ENCODE measurements around the gene RGS12. TPM values are rescaled to one million over a fixed set of nuclear protein-coding genes. Genes with fewer than 3 reads are reported as not detected.

RGS12 gene
- total RNA-seq, 1 donor from 2014 or later: 19.1 TPM

DNA sequence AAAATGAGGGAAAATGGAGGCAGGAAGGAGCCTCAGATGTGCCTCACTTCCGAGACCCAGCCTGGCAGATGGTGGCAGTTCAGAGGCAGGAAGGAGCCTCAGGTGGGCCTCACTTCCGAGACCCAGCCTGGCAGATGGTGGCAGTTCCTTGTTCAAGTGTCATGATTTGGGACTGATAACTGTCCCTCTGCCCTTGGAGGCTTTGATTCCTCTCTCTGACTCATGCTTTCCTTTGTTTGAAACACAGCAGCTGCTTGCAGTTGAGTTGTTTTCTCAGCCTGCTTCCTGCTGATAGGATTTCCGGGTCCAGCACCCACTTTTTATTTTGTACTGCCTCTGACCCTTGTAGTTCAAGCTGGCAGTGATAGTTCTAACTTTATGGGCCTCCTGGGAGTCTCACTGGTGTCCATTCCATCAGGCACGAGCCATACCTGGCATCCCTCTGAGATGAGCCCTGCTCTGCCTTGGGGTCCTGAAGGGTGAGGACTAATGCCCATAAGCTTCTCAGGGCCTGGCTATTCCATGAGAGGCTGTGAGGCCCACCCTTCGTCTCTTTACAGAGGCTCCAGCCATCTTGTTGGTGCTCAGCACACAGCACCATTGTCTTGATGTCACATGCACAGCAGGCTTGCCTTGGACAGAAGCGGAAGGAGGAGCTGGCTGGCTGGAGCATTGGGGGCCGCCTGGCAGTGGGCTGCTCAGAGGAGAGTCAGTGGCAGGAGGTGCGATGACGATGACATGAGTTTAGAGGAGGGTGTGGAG lies 13.0 kb downstream of the RGS12 start:
- DNase-seq (ENCODE audit: low spot score): peak; percentile 61
- intact Hi-C loops (cut with DNase I): no loop called here

DNA sequence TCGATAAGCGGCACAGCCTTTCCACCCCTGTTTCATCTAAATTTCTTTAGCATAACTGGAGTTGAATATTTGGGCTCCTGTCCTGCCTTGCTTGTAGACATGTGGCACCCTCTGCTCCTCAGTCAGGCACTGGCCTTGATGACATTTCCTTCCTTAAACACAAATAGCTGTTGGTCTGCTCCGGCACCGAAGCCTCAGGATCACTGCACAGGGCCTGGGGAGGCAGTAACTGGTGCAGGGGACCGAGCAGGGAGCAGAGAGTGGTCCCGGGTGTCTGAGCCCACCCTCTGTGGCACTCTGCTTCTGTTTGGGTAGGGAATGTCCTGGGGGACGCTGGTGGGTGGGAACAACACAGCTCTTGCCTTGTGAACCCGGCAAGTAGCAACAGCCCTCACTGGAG lies 13.6 kb downstream of the RGS12 start:
- DNase-seq (ENCODE audit: low spot score): peak; percentile 29
- intact Hi-C loops (cut with DNase I): no loop called here

DNA sequence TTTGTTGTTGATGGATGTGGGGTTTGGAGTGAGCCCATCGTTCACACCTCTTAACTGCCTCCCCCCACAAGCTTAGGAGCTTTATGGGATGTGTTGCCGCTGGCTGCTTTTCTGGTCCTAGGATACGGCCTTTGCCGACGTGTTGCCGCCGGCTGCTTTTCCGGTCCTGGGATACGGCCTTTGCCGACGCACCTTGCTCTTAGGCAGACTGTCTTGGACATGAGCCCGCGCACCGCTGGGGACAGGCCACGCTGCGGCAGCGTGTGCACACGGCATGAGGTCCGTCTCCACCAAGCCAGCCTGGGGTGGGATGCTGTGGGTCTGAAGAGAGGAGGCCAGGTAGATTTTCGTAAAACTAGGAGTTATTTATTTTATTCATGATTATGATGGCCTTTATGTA lies 14.2 kb downstream of the RGS12 start:
- DNase-seq (ENCODE audit: low spot score): peak; percentile 46

GRCh38 chr4:3307486-3307885 lies 14.7 kb downstream of the RGS12 start:
- intact Hi-C loops (cut with DNase I): no loop called here

More for the DNA sequence above, 14.2 kb downstream of the RGS12 start:
- intact Hi-C loops (cut with DNase I): no loop called here

DNA sequence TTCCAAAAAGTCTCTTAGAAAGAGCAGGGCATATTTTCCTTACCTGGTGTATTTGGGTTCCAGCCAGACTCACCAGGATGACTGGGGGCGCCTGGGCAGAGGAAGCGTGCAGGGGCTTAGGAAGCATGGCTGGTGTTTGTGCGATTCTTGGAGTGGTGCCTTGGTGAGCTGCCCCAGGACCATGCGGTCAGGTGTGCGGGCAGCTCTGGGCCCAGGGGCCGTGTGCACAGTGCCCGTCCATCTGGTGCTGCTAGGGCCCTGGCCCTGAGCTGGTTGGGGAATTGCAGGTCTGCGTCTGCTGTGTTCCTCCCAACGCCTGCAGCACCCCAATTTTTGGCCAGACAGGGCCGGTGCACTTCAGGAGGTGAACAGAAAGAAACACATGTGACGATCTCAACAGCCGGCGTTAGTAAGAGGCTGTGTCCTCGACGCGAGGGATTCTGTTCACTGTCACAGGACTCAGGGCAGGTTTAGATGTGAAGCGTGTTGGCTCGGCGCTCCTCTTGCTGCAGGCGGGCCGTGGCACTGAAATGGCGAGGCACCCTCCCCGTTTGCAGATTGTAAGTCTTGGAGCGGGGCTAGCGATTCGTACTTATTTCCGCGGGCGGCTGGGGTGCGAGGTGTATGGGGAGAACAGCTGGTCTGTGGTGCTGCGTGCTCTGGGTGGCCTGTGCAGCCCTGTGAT lies 15.2 kb downstream of the RGS12 start:
- intact Hi-C loops (cut with DNase I): no loop called here
- peak; percentile 68 for DNase-seq (ENCODE audit: low spot score)

More at GRCh38 chr4:3307486-3307885, 14.7 kb downstream of the RGS12 start:
- DNase-seq (ENCODE audit: low spot score): peak; percentile 31

DNA sequence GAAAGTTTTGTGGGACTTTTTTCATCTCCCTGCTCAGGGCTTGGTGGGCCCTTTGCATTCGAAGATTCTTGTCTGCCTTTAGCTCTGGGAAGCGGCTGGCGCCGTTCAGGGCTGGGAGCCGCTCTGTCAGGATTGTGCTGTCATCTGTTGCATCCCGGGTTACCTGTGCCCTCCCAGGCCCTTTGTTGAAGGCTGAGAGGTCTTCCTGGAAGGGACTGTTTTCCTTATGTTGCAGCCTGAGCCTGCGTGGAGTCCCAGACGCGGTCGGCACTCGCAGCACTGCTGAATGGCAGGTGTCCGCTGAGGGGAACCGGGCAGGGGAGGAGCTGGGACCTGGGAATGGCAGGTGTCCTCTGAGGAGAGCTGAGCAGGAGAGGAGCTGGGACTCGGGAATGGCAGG lies 15.9 kb downstream of the RGS12 start:
- peak; percentile 39 for DNase-seq (ENCODE audit: low spot score)
- intact Hi-C loops (cut with DNase I): no loop called here

DNA sequence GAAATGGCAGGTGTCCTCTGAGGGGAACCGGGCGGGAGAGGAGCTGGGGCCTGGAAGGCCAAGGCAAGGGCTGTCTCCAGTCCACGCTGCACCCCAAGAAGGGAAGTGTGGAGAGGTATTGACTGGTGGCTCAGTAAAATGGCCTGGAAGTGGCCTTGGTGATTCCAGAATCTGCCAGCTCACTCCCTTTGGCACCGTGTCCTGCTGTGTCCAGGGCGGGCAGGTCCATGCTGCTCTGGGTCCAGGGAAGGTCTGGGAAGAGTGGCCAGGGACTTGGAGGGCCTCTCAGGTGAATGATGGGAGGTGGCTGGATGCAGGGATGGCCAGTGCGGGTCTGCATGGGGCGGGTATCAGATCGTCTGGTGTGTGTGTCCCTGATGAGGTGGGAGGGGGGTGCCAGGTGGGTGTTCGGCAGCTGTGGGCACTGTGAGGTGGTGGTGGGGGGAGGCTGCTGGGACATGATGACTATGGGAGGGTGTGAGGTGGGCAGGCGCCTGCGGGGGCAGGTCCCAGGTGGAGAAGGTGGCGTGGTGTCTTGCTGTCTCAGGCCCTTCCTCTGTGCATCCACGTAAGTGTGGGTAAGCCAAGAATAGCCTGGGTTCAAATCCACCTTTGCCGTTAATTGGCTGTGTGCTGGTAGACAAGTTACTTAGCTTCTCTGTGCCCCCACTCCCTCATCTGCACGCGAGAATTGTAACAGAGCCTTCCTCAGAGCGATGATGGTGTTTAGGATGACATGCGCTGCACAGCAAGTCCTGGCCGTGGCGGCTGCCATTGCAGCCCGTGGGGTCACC lies 17.7 kb downstream of the RGS12 start:
- intact Hi-C loops (cut with DNase I): no loop called here
- DNase-seq (ENCODE audit: low spot score): peak; percentile 74

GRCh38 chr4:3311095-3311372 lies 18.2 kb downstream of the RGS12 start:
- intact Hi-C loops (cut with DNase I): no loop called here
- DNase-seq (ENCODE audit: low spot score): peak; percentile 58

GRCh38 chr4:3311489-3312171 lies 18.8 kb downstream of the RGS12 start:
- intact Hi-C loops (cut with DNase I): no loop called here
- DNase-seq (ENCODE audit: low spot score): no peak

DNA sequence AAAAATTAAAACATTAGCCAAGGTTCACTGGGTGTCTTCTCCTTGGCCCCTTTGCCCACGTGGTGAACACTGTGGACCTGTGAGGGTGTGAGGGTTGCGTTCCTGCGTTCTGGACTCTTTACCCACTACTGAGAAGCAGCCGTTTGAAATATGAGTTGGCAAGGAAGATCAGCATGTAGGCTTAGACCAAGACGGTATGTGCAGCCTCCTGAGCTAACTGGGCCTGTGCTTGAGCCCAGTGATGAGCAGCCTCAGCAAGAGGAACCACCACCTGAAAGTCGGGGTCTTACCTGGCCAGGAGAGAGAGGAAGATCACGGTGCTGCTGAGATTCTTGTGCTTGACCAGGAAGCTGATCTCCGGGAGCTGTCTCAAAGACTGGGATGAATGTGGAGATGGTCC lies 19.5 kb downstream of the RGS12 start:
- intact Hi-C loops (cut with DNase I): no loop called here
- DNase-seq (ENCODE audit: low spot score): no peak

DNA sequence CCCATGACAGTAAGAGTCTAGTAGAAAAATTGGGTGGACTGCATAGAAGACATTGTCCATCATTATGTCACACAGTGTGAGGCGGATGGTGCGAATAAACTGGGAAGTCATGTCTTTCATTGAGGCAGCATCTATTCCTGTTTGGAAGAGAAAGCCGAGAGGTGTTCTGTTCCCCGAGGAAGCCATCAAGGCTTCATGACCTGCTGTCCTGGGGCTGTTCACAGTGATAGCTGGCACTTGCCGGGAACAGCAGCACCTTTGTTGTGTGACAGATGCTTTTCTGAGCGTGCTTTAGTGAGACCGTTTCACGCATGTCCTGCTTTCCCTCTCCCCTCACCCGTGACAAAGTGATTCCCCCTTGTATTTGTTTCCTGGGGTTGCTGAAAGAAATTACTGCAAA lies 20.3 kb downstream of the RGS12 start:
- DNase-seq (ENCODE audit: low spot score): no peak
- intact Hi-C loops (cut with DNase I): no loop called here

DNA sequence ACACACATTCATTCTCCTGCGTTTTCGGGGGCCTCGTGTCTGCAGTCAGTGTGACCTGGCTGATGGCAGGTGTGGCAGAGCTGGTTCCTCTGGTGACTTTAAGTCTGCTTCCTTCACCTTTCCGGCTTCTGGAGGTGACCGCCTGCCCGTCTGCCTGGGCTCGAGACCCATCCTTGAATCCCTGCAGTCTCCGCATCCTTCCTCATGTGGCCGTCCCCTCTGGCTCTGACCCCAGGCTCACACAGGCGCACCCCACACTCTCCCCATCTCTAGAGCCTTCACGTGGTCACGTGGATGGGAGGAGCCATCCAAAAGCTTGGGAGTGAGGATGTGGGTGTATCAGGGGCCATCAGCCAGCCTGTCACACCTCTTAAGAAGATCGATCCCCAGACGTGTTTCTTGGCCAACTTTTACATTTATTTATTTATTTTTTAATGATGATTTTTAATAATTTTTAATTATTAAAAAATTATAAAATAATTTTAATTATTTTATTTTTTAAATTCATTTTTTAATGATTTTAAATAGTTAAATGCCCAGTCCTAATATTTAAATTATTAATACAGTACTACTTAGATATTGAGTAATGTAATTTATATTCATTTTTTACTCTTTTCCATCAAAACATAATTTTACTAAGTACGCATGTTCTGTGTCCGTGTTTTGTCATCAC lies 20.9 kb downstream of the RGS12 start:
- intact Hi-C loops (cut with DNase I): no loop called here
- DNase-seq (ENCODE audit: low spot score): no peak

GRCh38 chr4:3314706-3315260 lies 22.0 kb downstream of the RGS12 start:
- peak; percentile 56 for DNase-seq (ENCODE audit: low spot score)
- intact Hi-C loops (cut with DNase I): no loop called here

DNA sequence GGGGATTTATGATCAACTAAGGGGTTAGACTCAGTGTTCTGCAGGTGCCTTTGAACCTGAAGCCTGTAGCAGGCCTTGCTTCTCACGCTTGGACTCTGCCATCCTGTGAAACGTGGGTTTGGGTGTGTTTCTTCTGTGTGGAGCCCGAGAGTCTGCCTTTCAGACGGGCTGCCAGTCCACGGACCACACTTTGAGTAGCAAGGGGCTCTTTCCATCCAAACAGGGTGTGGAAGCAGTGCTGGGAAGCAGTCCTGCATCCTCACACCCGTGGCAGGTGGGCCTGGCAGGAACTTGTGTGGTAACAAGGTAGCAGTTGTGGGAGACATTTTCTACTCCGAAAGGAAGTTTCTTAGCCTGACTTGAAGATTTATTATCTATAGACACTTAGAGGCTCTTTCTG lies 22.7 kb downstream of the RGS12 start:
- peak; percentile 69 for DNase-seq (ENCODE audit: low spot score)
- intact Hi-C loops (cut with DNase I): no loop called here

GRCh38 chr4:3316146-3316545 lies 23.3 kb downstream of the RGS12 start:
- DNase-seq (ENCODE audit: low spot score): peak; percentile 47
- intact Hi-C loops (cut with DNase I): no loop called here

- intact Hi-C loops (cut with DNase I): no loop called here
- peak; percentile 71 for DNase-seq (ENCODE audit: low spot score)
Measured at GRCh38 chr4:3317011-3317655, 24.3 kb downstream of the RGS12 start.

- intact Hi-C loops (cut with DNase I): no loop called here
- peak; percentile 56 for DNase-seq (ENCODE audit: low spot score)
Measured at GRCh38 chr4:3317656-3318211, 24.9 kb downstream of the RGS12 start.

DNA sequence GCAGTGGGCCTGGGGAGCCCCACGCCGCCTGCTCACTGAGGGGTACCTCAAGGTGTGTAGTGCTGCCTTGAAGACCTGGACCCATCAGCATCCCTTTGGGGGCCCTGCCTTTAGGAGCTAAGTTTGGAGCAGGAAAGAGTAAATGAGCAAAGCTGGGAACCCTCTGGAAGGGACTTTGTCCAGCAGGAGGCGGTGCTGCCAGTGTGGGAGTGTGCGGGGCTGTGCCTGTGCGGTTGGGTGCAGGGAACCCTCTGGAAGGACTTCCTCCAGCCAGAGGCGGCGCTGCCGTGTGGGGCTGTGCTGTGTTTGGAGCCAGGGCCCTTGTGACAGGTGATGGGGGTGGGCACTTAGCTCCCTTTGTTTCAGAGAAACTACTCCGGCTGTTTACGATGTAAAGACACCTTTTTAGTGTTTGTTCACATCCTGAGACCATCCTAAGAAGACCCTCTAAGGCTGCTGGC lies 25.8 kb downstream of the RGS12 start:
- DNase-seq (ENCODE audit: low spot score): peak; percentile 72
- intact Hi-C loops (cut with DNase I): no loop called here
